Stimulated activated CD4-positive, alpha-beta T cell treated with anti-CD3 and anti-CD28 coated beads, TNF-alpha, amount 100 ng/mL, for 24 hours (primary cell): ENCODE results near the gene KTI12.

Experiments used
- DNase-seq, 3 experiments: peaks; one replicate each; pipeline ENCODE4 v3.0.0-alpha.2; 2020; ENCODE audit warnings: low read depth in 3 of 3

The KTI12 gene

GRCh38 chr1:51986718-51987117, 46.9 kb downstream of the KTI12 start:
- no peak for DNase-seq

DNA sequence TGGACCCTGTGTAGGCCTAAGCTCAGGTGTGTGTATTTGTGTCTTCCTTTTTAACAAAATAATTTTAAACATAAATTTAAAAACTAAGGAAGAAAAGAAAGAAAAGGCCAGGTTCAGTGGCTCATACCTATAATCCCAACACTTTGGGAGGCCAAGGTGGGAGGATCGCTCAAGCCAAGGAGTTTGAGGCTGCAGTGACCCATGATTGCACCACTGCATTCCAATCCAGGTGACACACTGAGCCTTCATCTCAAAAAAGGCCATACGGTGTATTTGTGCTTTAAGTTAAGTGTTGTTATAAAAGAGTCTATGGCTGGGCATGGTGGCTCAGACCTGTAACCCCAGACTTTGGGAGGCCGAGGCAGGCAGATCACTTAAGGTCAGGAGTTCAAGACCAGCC, 51.4 kb downstream of the KTI12 start:
- DNase-seq: no peak
